ENCODE results near the gene C12orf76. TPM values are rescaled to one million over a fixed set of nuclear protein-coding genes. Genes with fewer than 3 reads are reported as not detected.
"Not testable (repeated sequence)": the region's sequence is repeated elsewhere in the genome, so short reads cannot be mapped to it uniquely, and the experiment has no call there.

The C12orf76 gene
- total RNA-seq, 1 donor from 2014 or later = 19.7 TPM

GRCh38 chr12:110012137-110012536, 36.2 kb downstream of the C12orf76 start:
- peak; percentile 75 for DNase-seq
- ATAC-seq = peak; percentile 79 to 88
- Histone ChIP-seq H3K36me3 (peaks cover 44% of the 10 kb centered on the region), H3K9me3 (no peaks in the 10 kb centered on the region), H3K4me3 (no peak overlapping the region), H3K4me1 (peaks cover 20% of the 10 kb centered on the region), H3K27ac (no peak overlapping the region), H3K27me3 (ENCODE audit: low read depth) (no peaks in the 10 kb centered on the region)
- intact Hi-C loops (cut with DNase I) = no loop called here
- TF ChIP-seq CTCF (IDR thresholded peaks at IDR 0.05) = no peak

GRCh38 chr12:110010853-110011723, 37.2 kb downstream of the C12orf76 start:
- no peak overlapping the region for H3K4me3 ChIP-seq
- ATAC-seq (peak; percentile 22 to 28), DNase-seq (no peak)
- peaks cover 34% of the 10 kb centered on the region for H3K36me3 ChIP-seq
- peaks cover 20% of the 10 kb centered on the region for H3K4me1 ChIP-seq
- no peaks in the 10 kb centered on the region for H3K27me3 ChIP-seq (ENCODE audit: low read depth)
- no peak for TF ChIP-seq CTCF (IDR thresholded peaks at IDR 0.05)
- H3K27ac ChIP-seq = no peak overlapping the region
- H3K9me3 ChIP-seq = no peaks in the 10 kb centered on the region
- intact Hi-C loops (cut with DNase I) = no loop called here

DNA sequence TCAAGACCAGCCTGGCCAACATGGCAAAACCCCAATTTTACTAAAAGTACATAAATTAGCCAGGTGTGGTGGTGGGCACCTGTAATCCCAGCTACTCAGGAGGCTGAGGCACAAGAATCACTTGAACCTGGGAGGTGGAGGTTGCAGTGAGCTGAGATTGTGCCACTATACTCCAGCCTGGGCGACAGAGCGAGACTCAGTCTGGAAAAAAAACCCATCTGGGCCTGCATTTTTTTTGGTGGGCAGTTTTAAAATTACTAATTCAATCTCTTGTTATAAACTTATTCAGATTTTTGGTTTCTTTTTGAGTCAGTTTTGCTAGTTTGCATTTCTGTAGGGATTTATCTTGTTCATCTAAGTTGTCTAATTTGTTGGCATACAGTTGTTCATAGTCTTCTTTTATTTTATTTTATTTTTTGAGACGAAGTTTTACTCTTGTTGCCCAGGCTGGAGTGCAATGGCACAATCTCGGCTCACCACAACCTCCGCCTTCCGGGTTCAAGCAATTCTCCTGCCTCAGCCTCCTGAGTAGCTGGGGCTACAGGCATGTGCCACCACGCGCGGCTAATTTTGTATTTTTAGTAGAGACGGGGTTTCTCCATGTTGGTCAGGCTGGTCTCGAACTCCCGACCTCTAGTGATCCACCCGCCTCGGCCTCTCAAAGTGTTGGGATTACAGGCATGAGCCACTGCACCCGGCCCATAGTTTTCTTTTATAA, 39.5 kb downstream of the C12orf76 start:
- H3K9me3 ChIP-seq; ATAC-seq; DNase-seq; intact Hi-C loops (cut with DNase I); H3K4me3 ChIP-seq; H3K27ac ChIP-seq; H3K27me3 ChIP-seq (ENCODE audit: low read depth): not testable (repeated sequence)
- Histone ChIP-seq H3K36me3 (peaks cover 12% of the 10 kb centered on the region), H3K4me1 (peaks cover 20% of the 10 kb centered on the region)

DNA sequence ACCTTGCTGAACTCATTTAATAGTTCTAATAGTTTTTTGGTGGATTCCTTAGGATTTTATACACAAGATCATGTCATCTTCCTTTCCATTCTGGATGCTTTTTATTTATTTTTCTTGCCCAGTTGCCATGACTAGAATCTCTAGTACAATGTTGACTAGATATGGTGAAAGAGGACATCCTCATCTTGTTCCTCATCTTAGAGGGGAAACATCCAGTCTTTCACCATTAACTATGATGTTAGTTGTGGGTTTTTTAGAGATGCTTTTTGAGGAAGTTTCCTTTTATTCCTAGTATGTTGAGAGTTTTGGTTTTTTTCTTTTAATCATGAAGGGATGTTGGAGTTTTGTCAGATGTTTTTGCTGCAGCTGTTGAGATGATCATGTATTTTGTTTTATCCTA, 40.4 kb downstream of the C12orf76 start:
- Histone ChIP-seq H3K36me3 (peaks cover 2% of the 10 kb centered on the region), H3K27me3 (ENCODE audit: low read depth) (no peaks in the 10 kb centered on the region), H3K4me1 (peaks cover 29% of the 10 kb centered on the region), H3K9me3 (no peaks in the 10 kb centered on the region), H3K4me3 (no peak overlapping the region), H3K27ac (no peak overlapping the region)
- ATAC-seq (peak in 1 of 2 donors; percentile 57), DNase-seq (no peak)
- intact Hi-C loops (cut with DNase I) = no loop called here
- no peak for TF ChIP-seq CTCF (IDR thresholded peaks at IDR 0.05)

- DNase-seq = no peak
- H3K27ac ChIP-seq = no peak overlapping the region
- H3K4me3 ChIP-seq = no peak overlapping the region
- no peaks in the 10 kb centered on the region for H3K36me3 ChIP-seq
- no peaks in the 10 kb centered on the region for H3K9me3 ChIP-seq
- TF ChIP-seq CTCF (IDR thresholded peaks at IDR 0.05) = no peak
- ATAC-seq = no peak
- H3K4me1 ChIP-seq = peaks cover 33% of the 10 kb centered on the region
- no peaks in the 10 kb centered on the region for H3K27me3 ChIP-seq (ENCODE audit: low read depth)
- intact Hi-C loops (cut with DNase I) = no loop called here
Measured at GRCh38 chr12:110006115-110006514, 42.2 kb downstream of the C12orf76 start.
